ENCODE measurements around the gene HSPB1. TPM values are rescaled to one million over a fixed set of nuclear protein-coding genes. Genes with fewer than 3 reads are reported as not detected.
"Not testable (repeated sequence)": the region's sequence is repeated elsewhere in the genome, so short reads cannot be mapped to it uniquely, and the experiment has no call there.

HSPB1 gene
- total RNA-seq, 1 donor: 91.8 TPM

- DNase-seq (ENCODE audit: low read depth): no peak
- no peak overlapping the region for H3K4me3 ChIP-seq (ENCODE audit: low read depth, low read length)
- no peak for TF ChIP-seq CTCF (IDR thresholded peaks at IDR 0.05; ENCODE audit: insufficient read depth, low read length)
These were observed 7.9 kb downstream of the HSPB1 start for GRCh38 chr7:76310102-76310957.

- not testable (repeated sequence) for DNase-seq (ENCODE audit: low read depth); H3K4me3 ChIP-seq (ENCODE audit: low read depth, low read length)
These were observed 9.4 kb downstream of the HSPB1 start for GRCh38 chr7:76311838-76312237.

- peak; percentile 93 for DNase-seq (ENCODE audit: low read depth)
- H3K4me3 ChIP-seq (ENCODE audit: low read depth, low read length): no peak overlapping the region
- TF ChIP-seq CTCF (IDR thresholded peaks at IDR 0.05; ENCODE audit: insufficient read depth, low read length): peak; percentile 100
These were observed 11.7 kb downstream of the HSPB1 start for GRCh38 chr7:76314042-76314721.

GRCh38 chr7:76314740-76315139 is 12.3 kb downstream of the HSPB1 start:
- H3K4me3 ChIP-seq (ENCODE audit: low read depth, low read length); DNase-seq (ENCODE audit: low read depth): not testable (repeated sequence)

GRCh38 chr7:76315364-76315763 is 12.9 kb downstream of the HSPB1 start:
- DNase-seq (ENCODE audit: low read depth): no peak
- H3K4me3 ChIP-seq (ENCODE audit: low read depth, low read length): no peak overlapping the region
- no peak for TF ChIP-seq CTCF (IDR thresholded peaks at IDR 0.05; ENCODE audit: insufficient read depth, low read length)

GRCh38 chr7:76316984-76317781 is 14.7 kb downstream of the HSPB1 start:
- no peak for TF ChIP-seq CTCF (IDR thresholded peaks at IDR 0.05; ENCODE audit: insufficient read depth, low read length)
- DNase-seq (ENCODE audit: low read depth): no peak
- H3K4me3 ChIP-seq (ENCODE audit: low read depth, low read length): peak overlapping the region; percentile 63

- DNase-seq (ENCODE audit: low read depth): peak; percentile 94
- no peak for TF ChIP-seq CTCF (IDR thresholded peaks at IDR 0.05; ENCODE audit: insufficient read depth, low read length)
These were observed 15.5 kb downstream of the HSPB1 start for GRCh38 chr7:76317782-76318487.

More at GRCh38 chr7:76317782-76318487, 15.5 kb downstream of the HSPB1 start:
- peak overlapping the region; percentile 92 for H3K4me3 ChIP-seq (ENCODE audit: low read depth, low read length)

Measured in fibroblast of the aortic adventitia (primary cell).